HPDE6-E6E7 (cell line): ENCODE results near the gene ADCY1.

Experiments used
- DNase-seq: peaks from one replicate; pipeline ENCODE4 v3.0.0; 2011; ENCODE audit warnings: missing footprints; ENCODE audit errors: extremely low spot score

The ADCY1 gene

DNA sequence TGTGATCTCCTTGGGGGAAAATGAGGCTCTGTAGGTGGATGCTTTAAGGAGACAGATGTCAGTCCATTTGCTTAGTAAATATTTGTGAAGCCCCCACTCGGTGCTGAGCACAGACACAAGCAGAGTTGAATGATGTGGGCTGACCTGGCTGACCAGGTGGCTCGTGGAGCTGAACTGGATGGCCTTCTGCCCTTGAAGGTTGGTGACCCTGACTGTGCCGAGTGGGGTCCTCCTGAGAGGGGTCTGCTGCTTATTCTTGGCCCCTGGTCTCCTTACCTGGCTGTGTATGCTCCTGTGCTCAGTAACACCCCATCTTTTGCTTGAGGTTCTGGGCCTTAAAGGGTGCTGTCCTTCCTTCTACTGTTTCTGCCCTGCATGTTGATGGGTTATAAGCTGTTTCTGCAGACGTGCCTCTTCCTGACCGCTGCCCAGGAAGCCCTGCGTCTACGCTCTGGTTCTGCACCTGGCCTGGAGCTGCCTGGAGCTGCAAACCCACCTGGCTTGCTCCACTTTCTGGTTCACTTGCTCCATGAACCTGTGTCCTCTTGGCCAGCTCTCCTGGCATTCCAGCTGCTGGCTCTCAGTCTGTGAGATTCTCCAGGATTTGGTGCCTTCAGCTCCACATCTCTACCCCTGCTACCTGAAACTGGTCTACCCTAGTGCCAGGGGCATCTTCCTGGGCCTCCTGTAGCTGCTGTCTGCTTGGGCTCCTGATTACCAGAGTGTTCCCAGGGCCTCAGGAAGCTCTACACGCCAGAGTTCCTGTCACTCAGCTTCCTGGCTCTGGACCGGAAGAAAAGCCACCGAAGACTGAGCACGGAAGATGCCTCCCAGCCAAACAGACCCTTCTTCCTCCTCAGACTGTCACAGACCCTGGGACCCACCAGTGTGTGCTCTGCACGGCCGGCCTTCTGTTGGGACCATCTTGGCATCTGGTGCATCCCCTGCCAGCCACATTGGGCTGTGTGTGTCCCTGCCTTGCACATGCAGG is 76.5 kb downstream of the ADCY1 start:
- DNase-seq = no peak

DNA sequence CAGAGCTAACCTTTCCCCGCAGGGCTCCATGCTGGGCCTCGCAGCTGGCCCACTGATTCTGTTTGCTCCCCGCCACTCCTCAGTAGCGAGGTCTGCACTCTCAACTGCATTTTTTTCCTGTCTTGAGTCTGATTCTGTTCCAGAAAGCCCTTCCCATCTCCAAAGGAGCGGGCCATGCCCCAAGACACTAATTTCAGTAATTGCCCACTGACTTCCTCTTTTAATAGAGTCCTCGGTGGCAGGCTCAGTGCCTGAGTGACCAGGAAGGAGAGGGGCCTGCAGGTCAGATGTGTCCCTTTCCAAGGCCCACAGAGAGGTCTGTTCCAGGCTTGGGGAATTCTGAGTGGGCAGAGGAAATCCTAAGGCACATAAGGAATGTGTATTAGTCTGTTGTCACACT is 77.4 kb downstream of the ADCY1 start:
- no peak for DNase-seq

DNA sequence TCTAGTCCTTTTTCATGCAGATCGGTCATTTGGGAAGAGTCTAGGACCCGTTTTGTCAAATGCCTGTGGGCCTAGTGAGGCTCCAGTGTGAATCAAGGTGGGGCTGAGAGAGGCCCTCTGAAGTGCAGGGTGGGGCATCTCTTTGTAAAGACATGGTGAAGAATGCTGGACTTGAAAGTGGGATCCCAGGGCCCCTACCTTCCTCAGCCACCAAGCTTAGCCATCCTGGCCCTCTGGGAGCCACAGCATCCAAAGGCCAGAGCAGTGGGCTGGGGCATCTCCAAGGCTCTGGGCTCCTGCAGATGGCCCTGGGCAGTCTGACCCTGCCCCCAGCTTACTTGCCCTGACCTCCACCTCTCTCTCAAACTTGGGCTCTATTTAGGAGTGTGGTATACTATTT is 78.5 kb downstream of the ADCY1 start:
- no peak for DNase-seq

DNA sequence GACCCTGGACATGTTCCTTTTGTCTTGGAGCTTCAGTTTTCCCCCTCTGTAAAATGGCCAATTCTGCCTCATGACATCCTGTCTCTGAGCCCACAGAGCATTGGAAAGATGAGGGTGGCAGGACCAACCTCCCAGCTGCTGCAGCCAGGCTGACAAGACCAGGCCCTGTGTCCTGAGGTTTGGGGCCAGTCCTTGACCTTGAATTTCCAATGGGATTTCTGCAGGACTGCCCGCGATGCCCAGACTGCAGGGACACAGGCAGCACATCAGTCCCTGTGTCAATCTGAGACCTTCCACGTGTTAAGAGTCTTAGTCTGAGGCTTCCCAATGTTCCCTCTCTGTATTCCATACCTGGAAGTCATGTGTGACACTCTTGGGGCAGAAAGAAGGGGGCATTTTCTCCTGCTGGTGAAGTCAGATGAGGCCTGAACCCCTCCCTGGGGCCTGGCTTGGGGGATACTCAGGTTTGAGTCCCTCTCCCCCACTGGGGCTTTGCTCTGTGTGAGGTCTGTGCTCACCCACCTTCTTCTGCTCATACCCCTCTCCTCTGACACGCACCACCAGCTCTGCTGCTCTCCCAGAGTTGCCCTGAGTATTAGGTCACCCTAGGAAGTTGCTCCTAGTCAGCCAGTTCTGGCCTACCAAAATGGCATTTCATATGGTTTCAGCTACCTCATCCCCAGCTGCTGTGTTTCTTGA is 79.2 kb downstream of the ADCY1 start:
- no peak for DNase-seq

DNA sequence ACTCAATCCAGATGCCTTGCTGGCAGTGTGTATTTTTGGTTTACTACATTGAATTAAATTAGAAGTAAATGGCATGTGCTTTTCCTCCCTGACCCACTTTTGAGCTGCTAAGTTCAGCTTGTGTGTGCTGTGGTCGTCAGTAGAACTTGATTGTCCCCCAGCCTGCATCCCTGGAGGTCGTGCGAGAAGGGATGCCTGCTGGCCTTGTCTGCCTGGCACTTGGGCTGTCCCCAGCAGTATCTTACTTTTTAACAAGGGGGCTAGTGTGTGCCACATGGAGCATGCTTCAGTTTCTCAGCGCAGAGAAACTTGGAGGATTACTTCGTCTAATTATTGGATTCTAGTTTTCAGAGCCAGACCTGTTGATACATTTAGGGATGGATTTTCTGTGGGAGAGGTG is 80.2 kb downstream of the ADCY1 start:
- DNase-seq = no peak

DNA sequence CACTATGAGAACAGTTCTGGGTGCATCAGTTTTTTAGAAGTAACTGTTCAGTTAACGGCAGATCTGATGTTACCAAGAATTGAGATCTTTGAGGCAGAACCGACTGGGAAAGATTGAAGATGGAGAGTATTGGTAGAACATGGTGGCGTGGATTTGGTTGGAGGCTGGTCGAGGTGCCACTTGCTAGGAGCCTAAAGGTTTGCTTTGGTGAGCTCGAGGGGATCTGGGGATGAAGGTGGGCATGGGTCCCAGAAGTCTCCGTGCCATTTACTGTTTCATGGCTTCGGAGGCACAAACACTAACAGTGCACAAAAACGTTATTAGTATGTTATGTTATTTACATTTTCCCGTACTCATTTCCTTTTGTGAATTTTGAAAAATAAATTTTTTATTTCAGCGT is 81.4 kb downstream of the ADCY1 start:
- no peak for DNase-seq

DNA sequence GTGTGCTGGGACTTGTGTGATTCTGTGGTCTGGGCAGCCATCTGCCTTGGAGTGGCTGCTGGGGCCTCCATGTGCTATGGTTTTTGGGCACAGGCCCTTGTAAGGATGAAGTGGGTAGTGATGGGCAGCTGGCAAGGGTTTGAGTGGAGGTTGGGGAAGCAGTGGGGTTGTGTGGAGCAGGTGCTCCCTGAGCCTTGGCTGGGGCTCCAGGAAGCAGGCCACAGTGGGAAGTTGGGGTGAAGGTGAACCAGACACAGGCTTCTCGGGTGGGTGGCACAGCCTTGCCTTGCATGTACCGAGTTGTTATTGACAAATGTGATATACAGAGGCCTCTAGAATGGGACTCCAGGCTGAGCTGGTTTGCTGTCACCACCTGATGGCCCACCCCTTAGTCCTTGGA is 82.3 kb downstream of the ADCY1 start:
- DNase-seq = no peak

DNA sequence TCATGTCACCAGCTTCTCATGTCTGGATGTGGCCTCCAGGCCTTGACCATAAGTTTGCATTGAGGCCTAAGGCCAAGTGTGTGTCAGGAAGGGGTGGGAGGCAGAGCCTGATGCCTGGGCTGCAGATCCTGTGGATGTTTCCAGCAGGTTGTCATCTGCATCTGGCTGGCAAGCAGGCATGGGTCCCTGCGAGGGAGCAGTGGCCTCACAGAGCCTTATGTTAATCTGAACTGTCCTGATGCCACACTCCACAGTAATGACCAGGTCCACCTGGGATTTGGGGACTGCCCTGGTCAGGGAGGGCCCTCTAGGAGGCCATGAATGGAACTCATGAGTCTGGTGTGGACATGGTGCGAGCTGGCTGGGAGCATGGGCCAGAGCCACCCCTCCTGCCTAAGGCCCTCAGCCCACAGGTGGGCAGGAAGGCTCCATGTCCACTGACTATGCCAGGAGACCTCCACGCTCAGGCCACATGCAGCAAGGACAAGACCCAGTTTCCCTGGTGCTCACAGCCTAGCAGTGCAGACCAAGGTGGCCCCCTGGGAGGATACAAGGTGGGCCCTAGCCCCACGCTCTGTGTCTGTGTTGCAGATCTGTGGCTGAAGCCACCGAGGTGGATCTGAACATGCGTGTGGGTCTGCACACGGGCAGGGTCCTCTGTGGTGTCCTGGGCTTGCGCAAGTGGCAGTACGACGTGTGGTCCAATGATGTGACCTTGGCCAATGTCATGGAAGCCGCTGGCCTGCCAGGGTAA is 83.1 kb downstream of the ADCY1 start:
- DNase-seq = no peak

DNA sequence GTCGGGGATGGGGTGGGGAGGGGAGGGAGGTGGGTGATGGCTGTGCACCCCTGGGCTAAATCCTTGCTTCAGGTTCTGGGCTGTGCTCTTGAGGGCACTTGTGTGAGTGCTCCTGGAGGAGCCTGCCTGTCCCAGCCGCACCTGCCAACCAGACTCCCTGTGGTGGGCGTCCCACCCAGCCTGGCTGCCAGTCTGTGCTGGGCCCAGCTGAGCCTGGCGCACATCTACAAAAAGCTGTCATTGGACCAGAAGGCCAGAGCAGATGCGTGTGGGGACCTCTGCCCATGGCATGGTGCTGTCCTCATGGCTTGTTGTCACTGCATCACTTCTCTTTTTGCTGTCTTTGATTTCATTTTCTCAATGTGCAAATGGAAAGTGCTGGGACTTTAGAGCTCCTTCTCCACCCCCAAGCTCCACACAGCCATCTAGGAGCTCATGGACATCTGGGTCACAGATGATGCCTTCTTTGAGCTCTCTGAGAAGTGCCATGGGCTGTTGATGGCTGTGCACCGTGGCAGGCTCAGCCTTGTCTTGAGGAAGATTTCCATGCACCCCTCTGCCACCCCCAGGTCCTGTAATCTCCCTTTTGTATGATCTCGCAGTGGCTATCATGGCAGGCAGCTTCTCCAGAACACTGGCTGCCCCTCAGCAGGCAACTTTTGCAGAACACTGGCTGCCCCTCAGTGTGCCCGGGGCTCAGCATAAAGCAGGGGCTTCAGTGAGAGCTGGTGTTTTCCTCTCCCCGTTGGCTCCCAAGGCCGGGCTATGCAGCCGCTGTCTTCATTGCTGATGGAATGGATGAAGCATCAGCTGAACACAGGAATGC is 83.9 kb downstream of the ADCY1 start:
- no peak for DNase-seq

DNA sequence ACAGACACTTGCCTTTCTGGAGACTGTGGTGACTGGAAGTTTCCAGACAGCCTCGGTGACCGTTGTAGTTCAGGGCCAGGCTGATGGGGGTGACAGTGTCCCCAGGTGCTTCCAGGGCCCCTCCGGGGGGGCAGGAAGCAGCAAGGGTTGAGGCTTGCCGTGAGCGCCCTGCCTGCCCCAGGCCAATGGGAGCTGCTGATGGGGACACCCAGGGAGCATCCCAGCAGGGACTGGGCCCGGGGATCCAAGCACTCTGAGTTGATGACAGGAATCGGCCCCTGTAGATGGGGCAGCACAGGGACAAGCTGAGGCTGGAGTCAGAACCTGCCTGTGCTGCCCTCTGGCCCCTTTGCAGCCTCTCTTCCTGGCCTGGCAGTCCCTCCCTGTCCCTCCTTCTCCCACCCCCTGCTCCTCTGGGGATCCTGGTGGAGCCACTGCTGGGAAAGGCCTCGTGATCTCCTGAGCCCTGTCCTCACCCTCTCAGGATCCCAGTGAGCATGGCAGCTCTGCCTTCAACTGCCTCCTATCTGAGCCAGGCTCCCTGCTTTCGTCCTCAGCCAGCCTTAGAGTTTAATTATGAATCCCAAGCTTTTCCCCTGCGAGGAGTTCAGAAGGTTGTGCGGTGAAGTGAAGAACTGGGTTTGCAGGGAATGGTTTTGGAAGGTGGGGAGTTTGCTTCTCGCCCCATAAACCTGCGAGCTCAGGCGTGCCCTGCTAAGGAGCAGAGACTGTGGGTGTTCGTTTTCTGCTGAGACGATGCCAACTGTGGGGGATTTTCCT is 84.7 kb downstream of the ADCY1 start:
- DNase-seq = no peak

DNA sequence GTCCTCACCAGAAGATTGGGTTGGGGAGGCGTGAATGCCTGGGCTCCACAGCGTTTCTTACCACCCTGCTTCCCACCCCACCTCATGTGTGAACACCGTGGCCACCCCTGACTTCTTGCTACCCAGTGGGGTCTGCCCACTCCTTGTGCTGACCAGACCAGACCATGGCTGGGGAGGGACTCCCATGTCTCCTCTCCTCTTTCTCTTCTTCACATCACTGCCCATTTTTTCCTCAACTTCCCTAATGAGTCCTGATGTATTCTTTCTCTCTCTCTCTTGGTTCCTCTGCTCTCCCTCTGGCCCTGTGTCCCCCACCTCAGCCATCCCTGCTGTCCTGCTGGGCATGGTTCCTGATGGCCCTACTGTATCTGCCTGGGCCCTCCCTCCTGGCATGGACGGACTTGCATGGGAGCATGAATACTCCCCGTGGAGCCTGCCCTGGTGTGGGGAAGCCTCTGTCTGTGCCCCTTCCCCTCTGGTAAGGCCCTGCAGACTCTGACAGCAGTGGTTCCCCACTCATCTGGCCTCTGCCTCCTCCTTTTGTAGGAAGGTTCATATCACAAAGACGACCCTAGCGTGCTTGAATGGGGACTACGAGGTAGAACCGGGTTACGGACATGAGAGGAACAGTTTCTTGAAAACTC is 85.5 kb downstream of the ADCY1 start:
- DNase-seq = no peak

DNA sequence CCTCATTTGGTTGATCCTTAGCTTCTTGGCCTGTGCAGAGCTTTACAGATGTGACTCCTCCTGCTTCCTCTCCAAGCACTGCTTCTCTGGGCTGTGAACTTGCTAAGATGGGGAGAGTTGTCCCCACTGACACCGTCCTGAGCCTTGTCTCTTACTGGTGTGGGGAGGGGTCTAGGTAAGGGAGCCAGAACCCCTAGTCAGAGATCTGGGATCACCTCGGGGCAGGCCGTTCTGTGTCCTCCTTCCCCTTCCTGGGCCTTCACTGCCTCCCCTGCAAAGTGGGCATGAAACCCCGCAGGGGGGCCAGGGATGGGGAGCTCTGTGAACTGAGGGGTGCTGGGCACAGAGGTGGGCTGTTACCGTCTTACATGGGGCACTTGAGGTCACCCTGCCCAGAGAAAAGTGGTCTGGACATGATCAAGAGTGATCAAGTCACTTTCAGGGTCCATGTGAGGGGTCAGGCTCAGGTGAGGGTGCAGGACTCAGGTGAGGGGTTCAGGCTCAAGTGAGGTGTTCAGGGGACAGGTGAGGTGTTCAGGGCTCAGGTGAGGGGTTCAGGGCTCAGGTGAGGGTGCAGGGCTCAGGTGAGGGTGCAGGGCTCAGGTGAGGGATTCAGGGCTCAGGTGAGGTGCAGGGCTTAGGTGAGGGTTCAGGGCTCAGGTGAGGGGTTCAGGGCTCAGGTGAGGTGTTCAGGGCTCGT is 86.2 kb downstream of the ADCY1 start:
- no peak for DNase-seq

DNA sequence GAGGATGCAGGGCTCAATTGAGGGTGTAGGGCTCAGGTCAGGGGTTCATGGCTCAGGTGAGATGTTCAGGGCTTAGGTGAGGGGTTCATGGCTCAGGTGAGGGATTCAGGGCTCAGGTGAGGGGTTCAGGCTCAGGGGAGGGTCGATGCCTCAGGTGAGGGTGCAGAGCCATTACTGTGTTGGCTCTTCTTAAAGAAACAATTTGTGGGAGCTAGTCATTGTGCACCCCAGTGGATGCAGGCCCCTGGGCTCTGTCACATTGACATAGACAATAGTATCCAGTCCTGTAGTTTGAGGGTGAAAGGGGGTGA is 86.7 kb downstream of the ADCY1 start:
- DNase-seq = no peak

DNA sequence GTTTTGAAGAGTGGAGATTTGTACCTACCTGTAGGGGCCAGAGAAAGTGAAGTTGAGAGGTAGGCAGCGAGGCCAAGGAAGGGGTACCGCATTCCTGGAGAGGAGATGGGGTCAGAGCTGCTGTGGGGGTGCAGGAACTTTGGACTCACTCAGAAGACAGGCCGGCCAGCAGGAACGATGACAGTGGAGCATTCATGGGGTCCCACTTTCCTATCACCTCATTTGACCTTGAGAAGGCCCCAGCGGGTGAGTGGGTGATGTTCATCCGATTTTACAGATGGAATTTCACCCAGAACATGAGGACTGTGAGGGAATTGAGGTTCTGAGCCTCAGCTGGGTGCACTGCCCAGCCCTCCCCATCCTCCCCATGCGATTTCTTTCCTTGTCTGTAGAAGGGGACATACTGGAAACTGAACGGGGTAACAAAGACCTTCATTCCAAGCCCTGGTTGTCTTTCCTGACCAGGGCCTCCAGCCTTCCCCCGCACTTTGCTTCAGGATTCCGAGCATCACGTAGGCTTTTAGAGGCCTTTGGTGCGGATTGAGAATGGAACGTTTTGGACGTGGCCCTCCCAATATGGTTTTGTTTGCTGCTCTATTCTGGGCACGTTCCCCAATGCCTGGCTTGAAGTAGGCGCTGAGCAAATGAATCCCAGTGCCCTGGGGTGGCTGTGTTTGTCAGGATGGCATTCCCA is 87.3 kb downstream of the ADCY1 start:
- DNase-seq = no peak

DNA sequence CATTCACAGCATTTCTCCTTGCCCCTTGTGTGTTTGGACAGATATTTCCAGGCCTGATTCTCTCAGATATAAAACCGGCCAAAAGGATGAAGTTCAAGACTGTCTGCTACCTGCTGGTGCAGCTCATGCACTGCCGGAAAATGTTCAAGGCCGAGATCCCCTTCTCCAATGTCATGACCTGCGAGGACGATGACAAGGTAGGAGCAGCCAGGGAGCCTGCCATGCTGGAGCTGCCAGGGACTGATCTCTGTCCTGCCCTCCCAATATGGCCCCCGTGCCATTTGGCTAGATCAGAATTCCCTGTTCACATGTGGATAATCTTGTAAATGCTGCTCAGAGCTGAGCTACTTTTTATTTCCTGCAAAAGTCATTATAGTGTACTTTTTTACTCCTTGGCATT is 87.8 kb downstream of the ADCY1 start:
- DNase-seq = no peak

DNA sequence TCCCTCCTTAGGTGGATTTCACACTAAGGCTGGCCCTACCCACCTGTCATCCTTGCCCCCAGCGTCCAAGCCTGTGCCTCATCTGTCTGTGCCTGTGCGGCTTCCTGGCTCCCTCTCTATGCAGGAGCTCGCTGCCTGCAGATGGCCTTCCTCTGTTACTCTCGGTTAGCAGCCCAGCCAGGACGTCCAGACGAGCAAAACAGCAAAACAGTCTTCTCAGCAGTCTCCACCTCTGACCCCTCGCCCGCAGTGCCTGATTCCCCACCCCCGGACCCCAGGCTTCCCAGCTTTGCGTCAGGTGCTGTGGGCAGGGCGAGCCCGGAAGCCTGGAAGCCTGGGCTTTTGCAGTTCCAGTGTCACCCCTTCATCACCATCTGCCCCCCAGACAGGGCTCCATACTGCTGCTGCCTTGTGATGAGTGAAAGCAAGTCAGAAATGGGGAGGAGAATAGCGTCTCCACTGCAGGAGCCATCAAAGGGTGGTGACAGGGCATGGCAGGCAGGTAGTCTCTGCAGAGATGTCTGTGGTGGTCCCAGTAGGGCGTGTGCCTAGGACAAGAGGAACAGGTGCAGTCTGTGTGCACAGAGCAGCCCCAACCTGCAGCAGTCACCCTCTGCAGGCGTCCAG is 88.5 kb downstream of the ADCY1 start:
- DNase-seq = no peak

DNA sequence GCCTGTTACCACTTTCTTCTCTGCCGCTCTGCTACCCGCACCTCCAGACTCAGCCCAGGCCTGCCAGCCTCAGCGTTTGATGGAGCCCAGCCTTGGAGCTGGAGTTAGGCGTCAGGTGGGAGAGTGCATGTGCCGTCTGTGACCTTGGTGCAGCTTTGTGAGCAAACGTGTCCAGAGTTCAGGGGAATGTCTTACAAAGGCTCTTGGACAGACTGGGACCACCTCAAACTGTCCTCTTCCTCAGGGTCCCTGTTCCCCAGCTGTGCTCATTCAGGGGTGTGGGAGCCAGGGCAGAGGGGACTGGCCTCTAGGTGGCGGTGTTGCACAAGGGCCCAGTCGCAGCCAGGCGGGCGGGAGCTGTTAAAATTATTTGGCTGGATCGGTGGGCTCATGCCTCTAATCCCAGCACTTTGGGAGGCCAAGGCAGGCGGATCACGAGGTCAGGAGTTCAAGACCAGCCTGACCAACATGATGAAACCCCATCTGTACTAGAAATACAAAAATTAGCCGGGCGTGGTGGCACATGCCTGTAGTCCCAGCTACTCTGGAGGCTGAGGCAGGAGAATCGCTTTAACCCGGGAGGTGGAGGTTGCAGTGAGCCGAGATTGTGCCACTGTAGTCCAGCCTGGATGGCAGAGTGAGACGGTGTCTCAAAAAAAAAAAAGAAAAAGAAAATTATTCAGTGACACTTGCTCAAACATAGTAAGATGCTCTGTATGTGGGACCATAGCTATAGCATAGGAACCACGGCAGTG is 89.2 kb downstream of the ADCY1 start:
- DNase-seq = peak; percentile 62
